NCI-H1417 treated with DMSO at 0.1 percent for 48 hours (cell line): ENCODE results near the gene SNN.

Experiments used
- DNase-seq: peaks from one replicate; lab custom pipeline; 2025; lab: John Stamatoyannopoulos, UW

The SNN gene

DNA sequence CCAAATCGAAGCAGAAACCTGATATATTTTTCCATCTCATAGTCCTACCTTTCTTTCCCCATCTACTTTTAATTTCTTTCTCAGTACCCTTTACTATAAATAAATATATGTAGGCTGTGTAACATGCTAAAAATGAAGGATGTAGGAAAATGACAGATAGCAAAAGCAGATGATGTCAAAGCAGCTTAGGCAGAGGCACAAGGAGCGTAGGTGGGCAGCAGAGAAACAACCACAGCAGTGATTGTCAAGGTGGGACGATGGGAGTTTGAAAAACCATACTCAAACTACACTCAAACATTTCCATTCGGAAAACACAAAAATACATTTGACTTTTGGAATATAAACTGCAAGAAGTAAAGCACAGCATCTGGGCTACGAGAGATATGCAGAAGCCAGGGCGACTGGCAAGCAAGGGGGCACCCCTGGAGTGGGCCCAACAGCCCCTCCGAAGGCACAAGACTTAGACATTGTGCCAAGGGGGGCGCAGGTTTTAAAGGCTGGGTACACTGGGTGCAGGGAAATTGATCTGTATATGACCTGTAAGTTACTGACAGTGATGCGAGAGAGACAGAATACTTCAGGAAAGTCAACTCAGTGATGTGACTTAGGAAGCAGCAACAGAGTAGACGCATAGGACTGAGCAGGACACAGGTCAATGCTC, 31.1 kb downstream of the SNN start:
- DNase-seq = no peak

DNA sequence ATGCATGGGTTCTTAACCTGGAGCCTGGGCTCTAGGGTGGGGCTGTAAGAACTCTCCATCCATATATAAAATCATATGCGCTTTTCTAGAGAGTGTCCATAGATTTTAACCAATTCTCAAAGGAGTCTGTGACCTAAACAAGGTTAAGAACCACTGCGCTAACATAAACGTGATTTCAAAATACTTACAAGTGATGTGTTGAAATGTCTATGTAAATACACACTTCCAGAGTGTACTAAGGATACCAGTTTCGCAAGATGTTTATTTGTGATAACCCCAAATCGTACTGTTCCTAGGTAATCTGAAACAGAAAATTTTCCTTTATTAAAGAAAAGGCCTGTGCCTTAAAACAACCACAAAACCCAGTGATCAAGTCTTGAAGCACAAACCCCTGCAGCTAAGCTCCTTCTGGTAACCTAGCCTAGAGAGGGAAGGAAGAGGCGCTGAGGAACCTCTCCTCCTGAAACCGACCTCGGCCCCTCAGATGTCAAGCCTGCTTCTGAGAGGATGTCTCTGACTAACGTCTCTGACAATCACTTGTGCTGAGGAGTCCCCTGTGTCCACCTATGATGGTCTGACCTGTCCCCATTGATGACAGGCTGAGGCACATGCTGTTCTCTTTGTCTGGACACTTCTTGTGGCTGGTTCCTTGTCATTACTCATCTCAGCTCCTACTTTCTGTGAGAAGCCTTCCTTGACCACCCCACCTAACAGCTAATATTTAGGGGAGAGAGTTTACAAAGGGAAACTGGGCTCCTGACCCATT, 32.2 kb downstream of the SNN start:
- no peak for DNase-seq

DNA sequence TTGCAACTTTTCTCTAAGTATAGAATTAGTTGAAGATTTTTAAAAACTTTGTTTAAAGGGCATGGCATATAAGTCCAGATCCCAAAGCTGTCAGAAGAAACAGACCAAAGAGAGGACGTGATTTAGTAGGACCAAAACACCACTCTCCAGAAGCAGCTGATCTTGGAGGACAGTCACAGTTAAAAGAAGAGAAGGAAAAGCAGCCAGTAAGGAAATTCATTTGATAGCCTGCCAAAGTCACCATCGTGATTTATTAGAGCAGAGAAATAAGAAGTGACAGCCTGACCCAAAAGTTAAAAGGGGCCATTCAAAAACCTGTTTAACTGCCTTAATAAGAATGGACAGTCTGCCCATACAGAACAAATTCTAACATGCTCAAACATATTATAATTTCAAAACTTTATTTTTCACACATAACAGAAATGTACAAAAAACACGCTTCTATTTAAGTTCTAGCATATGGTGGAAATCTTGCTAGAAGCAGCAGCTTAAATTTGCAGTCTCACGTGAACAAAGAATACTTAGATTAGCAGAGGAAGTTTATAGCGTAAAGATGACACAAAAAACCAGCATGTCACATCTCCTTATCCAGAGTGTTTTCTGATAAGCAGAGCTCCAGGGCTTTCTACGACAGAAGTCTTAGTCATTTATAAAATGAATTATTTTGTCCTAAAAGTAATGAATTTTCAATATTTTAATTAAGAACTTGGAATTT, 37.2 kb downstream of the SNN start:
- no peak for DNase-seq

DNA sequence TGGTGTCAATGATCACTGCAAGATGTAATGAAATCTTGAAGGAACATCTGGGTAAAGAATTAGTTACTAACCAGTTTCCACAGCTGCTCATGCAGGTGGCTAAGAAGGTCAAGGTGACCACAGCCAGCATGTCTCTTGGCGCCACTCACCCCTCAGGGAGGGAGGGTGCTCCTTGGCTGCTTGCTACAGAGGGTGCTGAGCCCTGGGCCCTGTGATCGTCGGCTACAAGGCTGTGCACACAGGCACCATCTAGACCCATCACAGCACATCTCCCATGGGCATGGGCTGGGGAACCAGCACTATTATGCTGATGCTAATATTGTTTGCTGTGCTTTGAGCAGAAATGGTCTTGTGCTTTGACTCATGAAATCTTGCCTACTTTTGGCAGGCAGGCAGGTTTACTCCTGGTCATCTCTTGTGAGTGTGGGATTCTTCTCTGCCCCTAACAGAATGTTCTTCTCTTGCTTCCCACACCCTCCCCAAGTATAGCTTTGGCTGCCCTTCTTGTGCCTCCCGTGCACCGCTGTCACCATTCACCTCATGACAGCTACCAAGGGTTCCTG, 38.0 kb downstream of the SNN start:
- no peak for DNase-seq

DNA sequence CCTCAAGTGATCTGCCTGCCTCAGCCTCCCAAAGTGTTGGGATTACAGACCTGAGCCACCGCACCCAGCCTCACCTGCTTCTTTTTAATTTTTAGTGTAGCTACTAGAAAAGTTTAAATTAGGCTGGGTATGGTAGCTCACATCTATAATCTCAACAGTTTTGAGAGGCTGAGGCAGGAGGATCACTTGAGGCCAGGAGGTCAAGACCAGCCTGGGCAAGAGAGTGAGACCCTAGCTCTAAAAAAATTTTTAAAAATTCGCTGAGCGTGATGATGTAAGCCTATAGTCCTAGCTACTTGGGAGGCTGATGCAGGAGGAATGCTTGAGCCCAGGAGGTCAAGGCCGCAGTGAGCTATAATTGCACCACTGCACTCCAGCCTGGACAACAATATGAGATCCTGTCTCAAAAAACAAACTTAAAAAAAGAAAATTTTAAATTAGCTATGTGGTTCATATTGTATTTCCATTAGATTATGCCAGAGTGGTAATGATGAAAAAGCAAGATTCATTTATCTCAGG, 39.5 kb downstream of the SNN start:
- DNase-seq = no peak

DNA sequence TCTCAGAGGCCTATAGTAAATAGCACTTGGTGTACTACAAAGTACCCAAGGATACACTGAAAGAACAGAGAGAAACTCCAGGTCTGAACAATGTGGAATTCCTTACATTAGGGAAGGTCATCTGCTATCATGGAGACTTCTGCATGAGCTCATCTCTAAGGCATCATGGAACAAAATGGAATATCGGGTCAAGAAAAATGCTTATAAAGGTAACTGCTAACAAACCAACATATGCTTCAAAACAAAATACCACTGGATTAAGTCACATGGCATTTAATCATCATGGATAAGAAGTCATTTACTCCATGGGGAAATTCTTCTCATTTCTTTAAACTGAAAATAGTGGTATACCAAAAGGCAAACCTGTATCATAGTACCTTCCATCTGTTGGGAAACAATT, 40.2 kb downstream of the SNN start:
- DNase-seq = no peak

DNA sequence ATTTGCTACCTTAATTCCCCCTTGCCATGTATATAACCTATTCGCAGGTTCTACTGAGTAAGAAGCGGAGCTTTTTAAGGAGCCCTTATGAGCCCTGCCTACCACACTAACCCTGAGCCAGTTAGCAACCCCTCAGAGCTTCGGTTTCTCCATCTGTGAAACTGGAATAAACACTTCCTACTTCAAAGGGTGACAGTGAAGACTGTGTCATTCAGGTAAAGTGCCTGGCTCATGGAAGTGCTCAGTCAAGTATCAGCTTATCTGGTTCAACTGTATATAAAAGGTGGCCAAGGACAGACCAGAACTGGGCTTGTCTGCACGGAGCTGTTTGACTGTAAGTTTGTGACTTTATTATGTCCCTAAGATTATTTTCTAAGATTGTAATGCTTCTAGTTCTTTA, 43.4 kb downstream of the SNN start:
- DNase-seq = no peak

DNA sequence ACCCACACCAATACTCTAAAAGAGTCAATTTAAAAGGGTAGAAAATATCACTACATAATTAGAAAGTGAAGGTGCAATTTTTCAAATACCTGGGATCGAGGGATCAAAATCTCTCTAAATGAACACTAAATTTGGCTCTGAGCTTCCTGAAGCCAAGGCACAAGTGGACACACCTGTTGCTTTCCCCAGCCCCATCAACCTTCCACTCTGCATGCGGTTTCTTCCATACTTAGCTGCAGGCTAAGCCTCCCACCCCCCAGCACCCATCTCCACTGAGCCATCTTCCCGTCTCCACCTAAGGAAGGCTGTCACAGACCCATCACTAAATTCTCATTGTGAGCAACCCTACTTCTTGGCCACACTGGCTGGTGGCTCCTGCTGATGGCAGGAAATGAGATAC, 43.9 kb downstream of the SNN start:
- no peak for DNase-seq

- no peak for DNase-seq
These were observed 47.1 kb downstream of the SNN start for GRCh38 chr16:11715246-11715947.

DNA sequence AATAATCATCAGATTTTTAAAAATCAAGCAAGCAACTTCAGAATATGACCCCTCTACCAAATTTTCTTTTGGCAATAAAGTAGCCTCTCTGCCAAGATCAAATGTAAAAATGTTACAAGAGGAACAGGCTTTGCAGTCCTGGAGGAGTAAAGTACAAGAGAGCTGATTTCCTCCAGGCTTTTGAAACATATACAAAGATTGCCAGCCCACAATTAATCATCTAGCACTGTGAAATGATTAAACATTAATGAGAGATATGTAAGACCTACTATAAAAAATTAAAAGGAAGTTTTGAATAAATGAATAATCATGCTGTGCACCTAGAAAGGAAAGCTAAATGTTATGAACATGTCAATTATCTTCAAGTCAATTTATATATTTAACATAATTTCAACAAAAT, 48.1 kb downstream of the SNN start:
- DNase-seq = no peak

DNA sequence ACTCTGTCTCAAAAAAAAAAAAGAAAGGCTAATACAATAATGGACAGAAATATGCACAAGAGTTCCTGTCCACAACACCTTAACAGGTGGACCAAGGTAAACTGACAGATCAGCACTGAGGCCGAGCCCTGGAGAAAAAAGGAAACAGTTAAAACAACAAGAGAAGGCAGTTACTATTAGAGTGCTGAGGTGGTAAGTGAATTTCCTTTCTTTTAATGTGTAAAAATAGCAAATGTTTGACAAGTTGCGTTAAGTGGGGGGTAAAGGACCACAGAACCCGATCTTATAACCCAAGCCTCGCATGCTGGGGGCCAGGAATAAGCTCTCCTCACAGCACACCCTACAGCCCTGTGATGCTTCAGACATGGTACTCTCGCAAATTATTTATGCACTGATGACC, 49.6 kb downstream of the SNN start:
- no peak for DNase-seq

DNA sequence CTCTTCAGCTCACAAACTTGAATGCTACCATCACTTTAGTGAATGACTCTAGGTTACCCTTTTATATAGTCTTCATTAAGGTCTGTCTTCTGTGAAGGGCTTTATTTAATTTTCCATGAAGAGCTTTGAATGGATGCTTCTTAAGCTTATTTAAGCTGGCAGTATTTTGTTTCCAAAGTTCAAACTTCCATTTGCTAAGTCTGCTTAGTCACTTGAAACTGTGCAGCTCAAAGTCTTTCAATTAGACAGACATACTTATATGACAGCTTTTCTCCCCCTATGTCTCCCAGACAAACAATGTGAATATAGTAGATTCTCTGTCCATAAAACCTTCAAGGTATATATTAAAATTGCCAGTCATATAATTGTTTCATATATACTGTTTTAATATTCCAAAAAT, 50.9 kb downstream of the SNN start:
- DNase-seq = no peak

DNA sequence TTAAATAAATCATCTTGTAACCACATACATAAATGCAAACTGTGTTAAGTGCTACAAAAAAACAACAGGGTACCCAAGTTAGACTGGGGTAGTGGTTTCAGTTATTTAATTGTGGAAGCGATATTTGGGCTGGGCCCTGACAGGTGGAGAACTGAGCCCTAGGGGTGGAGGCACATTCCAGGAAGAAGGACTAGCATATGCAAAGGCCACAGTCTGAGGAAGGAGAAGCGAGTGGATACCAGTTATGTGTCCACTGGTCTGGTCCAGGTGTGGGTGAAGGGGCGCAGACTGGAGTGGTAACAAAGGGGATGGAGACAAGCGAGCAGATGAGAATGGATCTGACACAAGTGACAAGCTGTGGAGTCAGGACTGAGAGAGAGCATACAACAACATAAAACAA, 51.5 kb downstream of the SNN start:
- DNase-seq = no peak

DNA sequence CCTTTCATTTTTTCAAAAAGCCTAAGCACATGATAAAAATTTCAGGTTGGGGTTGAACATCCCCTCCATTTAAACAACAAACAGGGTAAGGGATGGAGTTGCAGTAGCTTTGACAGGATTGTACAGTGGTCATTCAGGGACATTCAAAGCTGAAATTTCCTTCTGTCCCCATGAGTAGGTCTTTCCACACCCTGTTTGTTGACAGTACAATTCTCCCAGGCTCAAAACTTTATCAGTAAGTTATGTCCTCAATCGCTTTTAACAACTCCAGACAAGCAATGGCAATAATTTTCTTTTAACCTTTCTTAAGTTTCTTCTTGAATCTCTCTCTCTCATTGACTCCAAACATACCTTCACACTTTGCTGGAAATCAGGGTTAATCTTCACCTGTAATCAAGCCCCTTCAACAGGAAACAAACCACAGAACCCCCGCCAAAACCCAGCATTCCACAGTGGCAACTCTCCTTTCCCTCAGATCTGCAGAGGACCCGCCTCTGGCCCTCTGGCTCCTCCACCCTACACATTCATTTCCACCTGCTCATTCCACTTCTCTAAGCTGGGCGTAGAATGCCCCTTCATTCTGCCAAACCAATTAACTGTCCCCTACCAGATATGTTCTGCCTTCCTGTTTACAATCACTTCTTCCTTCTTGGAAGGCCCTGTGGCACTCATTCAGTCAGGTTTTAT, 53.7 kb downstream of the SNN start:
- DNase-seq = no peak

DNA sequence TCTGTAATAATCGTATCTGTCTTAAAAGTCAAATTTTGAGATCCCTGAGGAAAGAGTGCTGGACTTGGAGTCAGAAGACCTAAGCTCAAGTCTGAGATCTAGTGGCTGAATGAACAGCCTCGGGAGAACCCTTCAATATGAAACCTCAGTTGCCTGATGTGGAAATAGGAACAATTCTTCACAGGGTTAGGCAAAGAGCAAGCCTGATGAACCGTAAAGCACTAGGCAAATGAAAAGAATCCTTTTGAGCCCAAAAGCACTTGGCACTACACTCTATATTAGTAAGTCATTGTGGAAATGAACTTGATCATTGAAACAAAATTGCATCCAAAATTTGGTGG, 54.2 kb downstream of the SNN start:
- DNase-seq = no peak

DNA sequence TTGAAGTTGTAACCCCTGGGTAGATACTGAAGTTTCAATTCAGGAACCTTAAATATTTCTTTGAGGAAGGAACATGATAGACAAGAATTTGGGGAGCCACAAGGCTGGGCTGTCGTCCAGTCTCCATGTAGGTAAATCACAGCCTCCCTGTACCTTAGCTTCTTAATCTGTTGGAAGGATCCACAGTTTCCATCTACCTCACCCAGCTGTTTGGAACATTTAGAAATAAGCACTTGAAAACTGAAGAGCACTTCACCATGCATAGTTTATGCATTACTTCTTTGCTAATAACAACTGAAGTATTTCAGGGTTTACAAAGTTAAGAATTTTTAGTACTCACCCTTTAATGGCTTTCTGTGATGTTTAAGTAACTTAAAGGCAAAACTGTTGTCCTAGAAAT, 57.2 kb downstream of the SNN start:
- DNase-seq = no peak

DNA sequence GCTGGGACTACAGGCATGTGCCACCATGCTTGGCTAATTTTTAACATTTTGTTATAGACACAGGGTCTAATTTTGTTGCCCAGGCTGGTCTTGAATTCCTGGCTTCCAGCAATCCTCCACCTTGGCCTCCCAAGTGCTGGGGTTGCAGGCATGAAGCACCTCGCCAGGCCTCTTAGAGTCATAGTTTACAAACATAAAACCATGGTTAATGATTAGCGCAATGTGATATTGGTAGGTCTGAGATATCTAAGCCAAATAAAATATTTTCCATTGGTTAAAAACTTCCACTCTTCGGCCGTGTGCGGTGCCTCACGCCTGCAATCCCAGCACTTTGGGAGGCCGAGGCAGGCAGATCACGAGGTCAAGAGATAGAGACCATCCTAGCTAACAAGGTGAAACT, 57.8 kb downstream of the SNN start:
- no peak for DNase-seq

DNA sequence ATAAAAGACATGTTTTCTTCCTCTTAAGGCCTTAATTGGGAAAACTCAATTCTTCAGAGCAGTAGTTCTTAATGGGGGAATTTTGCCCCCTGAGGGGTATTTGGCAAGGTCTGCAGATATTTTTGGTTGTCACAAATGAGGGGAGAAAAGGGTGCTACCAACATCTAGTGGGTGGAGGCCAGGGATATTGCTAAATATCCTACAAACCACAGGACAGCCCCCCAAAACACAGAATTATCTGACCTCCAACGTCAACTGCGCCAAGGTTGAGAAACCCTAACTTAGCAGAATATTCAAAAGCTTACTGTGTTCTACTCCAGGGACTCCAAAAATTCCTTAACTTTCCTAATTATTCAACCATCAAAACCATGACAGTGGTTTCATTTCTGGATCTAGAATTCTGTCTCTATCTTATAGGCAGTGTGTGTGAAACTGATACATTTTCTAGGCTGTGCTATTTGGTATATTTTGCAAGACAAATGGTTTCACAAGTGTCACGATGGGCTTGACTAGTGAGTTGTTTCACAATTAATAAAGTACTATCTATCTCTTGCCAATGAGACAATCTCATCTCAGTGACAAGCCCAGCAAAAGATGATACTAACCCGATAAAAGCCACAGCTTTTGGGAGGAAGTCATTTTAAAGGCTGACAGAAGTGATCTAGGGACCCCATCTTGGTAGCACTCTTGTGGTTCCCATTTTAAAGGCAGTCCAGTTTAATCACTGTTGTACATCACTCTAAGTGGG, 59.7 kb downstream of the SNN start:
- DNase-seq = no peak
